ENCODE data around the gene CFAP298.

DNA sequence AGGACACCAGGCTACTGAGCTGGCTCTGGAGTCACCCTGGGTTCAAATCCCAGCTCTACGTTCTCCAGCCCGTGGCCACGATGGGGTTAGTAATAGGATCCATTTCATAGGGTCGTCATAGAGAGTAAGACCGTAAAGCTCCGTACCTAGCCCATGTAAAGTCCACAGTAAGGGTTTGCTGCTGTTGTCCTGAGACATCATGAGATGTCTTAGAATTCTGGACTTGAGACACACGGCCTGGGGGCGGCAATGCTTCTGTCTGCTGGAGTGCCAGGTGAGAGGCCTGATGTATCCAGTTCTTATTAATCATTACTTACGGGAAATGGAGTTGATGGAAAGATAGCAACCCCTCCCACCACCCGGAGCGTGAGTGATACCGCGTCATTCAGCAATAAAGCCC is 30.4 kb downstream of the CFAP298 start:
- TF ChIP-seq, protein P1, sequence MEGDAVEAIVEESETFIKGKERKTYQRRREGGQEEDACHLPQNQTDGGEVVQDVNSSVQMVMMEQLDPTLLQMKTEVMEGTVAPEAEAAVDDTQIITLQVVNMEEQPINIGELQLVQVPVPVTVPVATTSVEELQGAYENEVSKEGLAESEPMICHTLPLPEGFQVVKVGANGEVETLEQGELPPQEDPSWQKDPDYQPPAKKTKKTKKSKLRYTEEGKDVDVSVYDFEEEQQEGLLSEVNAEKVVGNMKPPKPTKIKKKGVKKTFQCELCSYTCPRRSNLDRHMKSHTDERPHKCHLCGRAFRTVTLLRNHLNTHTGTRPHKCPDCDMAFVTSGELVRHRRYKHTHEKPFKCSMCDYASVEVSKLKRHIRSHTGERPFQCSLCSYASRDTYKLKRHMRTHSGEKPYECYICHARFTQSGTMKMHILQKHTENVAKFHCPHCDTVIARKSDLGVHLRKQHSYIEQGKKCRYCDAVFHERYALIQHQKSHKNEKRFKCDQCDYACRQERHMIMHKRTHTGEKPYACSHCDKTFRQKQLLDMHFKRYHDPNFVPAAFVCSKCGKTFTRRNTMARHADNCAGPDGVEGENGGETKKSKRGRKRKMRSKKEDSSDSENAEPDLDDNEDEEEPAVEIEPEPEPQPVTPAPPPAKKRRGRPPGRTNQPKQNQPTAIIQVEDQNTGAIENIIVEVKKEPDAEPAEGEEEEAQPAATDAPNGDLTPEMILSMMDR (conservative IDR thresholded peaks at IDR 0.05) = no peak
- no peak for TF ChIP-seq EZH2 (IDR thresholded peaks at IDR 0.05; ENCODE audit: low read depth)
